ENCODE measurements around the gene ASB9. TPM values are rescaled to one million over a fixed set of nuclear protein-coding genes. Genes with fewer than 3 reads are reported as not detected.

Gene ASB9
- total RNA-seq, 1 experiment from 2014 or later = not detected

DNA sequence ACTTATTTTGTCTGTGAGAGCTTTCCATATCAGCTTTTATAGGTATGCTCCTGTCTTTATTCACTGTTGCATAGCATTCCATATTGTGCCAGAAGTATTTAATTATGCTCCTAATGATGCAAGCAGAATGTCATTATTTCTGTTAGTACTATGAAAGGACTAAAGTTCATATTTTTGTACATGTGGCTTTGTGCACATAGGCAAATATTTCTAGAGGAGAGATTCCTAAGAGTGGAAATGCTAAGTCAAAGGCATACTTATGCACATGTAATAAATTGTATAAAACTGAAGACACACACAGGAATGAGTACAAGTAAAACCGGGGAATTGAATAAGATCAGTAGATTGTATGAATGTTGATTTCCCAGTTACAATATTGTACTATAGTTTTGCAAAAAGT lies 1.9 kb upstream of the ASB9 start:
- TF ChIP-seq CTCF (conservative IDR thresholded peaks at IDR 0.05) = no peak
- no peak overlapping the region for H3K4me3 Mint-ChIP-seq

More for the DNA sequence above, 1.9 kb upstream of the ASB9 start:
- no peak overlapping the region for H2BK15ac ChIP-seq (ENCODE audit: low read depth, low read length)
- H2AK5ac ChIP-seq (ENCODE audit: insufficient read length, low read length) = no peak overlapping the region
- H4K5ac ChIP-seq (ENCODE audit: insufficient read length, low read depth, low read length) = no peak overlapping the region
- Mint-ChIP-seq H3K9me3 (peaks cover 37 to 52% of the 10 kb centered on the region in 2 experiments), H3K4me1 (peaks cover 8% of the 10 kb centered on the region in 2 experiments), H3K27ac (no peak overlapping the region), H3K27me3 (ENCODE audit: low read depth) (peaks cover 2% of the 10 kb centered on the region; the same call in 1 of the 2 replicates), H3K36me3 (ENCODE audit: insufficient read depth in 1 of 3, low read depth in 3 of 3) (no peaks in the 10 kb centered on the region; a peak in 1 of 7 replicates)
- H3K27ac ChIP-seq (ENCODE audit: insufficient read length, low read depth, low read length) = no peak overlapping the region
- H3K79me1 ChIP-seq (ENCODE audit: insufficient read depth, low read depth, low read length, poor library complexity, severe bottlenecking) = no peaks in the 10 kb centered on the region
- H3K79me2 ChIP-seq (ENCODE audit: insufficient read depth, low read length) = no peaks in the 10 kb centered on the region
- H3K4me2 ChIP-seq (ENCODE audit: insufficient read depth, insufficient read length, low read length) = no peak overlapping the region
- DNase-seq = no peak
- no peaks in the 10 kb centered on the region for H3K27me3 ChIP-seq (ENCODE audit: insufficient read depth, low read length)
- no peak overlapping the region for H2BK20ac ChIP-seq (ENCODE audit: low read depth, low read length, poor library complexity, severe bottlenecking)
- no peak overlapping the region for H2BK12ac ChIP-seq (ENCODE audit: insufficient read length, low read depth, low read length)
- no peak overlapping the region for H3T11ph ChIP-seq (ENCODE audit: low read length)
- no peaks in the 10 kb centered on the region for H4K20me1 ChIP-seq (ENCODE audit: control insufficient read depth, insufficient read depth, insufficient read length)
- no peaks in the 10 kb centered on the region; the same call in 1 of the 2 replicates for H3K4me1 ChIP-seq (ENCODE audit: insufficient read depth, low read length)
- no peaks in the 10 kb centered on the region for H3K9me3 ChIP-seq (ENCODE audit: control insufficient read depth, low read depth, low read length)
- no peak overlapping the region for H4K91ac ChIP-seq (ENCODE audit: insufficient read length, low read depth, low read length)
- whole genome bisulfite sequencing (ENCODE audit: extremely low coverage, insufficient read length, low lambda C conversion rate) = no CpG with 5 or more reads among the region's 1 CpG
- no peaks in the 10 kb centered on the region for H3K23me2 ChIP-seq (ENCODE audit: insufficient read length, low read depth, low read length, poor library complexity, severe bottlenecking)
- H3K4ac ChIP-seq (ENCODE audit: low read depth, low read length) = no peak overlapping the region
- H2BK5ac ChIP-seq (ENCODE audit: insufficient read length, low read length) = no peak overlapping the region
- no peak overlapping the region for H2BK120ac ChIP-seq (ENCODE audit: low read depth, low read length, poor library complexity, severe bottlenecking)
- no peak overlapping the region for H4K8ac ChIP-seq (replicated peaks; ENCODE audit: insufficient read length, low read depth, low read length)
- H3K56ac ChIP-seq (ENCODE audit: insufficient read length, low read depth, low read length) = no peak overlapping the region
- H3K14ac ChIP-seq (ENCODE audit: insufficient read depth, low read length) = no peak overlapping the region
- no peak overlapping the region for H3K18ac ChIP-seq (ENCODE audit: insufficient read length, low read depth, low read length)
- H3K9ac ChIP-seq (ENCODE audit: extremely low read depth, insufficient read length, low read length) = no peak overlapping the region
- H3K23ac ChIP-seq (ENCODE audit: insufficient read length, low read depth, low read length) = no peak overlapping the region
- H2AFZ ChIP-seq (ENCODE audit: low read length) = no peak overlapping the region
